Measurements from ENCODE around the gene RASL11B.
A peak's percentile ranks its signal among the peaks of the same experiment; 100 is the strongest.

RASL11B gene

DNA sequence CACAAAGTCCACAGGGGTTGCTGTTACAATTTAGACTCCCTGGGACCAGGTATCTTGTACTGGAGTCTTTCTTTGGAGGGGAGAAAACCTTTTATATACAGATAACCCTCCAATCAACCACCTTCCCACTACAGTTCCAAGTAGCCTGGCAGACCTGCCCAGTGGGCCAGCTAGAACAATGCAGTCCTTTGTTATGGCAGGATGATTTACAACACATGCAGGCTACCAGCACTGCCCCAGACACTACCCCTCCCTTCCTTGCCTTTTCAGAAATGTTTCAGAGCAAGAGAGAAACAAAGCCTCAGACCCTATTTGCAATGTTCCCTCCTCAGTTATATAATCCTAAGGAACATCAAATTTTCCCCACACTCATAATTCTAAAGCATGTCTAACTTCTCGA, 11.1 kb downstream of the RASL11B start:
- DNase-seq (ENCODE audit: low read depth, low spot score), result peak; percentile 77

DNA sequence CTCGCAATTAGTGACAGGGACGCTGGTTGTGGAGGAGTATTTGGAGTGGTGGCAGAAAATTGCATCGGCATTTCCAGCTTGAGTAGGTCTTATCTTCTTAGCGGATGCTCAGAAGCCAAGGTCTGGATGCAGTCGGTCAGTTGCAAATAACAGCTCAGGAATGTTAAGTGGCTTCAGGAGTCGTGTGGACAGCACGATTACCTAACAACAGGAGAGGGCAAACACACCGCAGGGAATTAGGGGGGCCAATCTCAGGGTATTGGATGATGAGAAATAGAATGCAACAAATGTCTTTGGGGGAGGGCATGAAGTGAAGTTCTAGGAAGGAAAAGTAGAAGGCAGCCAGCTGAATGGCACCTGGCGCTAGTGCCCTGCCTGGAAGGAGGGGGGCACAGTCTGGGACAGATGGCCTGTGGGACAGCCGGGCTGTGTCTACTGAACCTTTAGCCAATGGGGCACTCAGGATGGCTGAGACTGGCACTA, 11.8 kb downstream of the RASL11B start:
- DNase-seq (ENCODE audit: low read depth, low spot score), result peak; percentile 86

DNA sequence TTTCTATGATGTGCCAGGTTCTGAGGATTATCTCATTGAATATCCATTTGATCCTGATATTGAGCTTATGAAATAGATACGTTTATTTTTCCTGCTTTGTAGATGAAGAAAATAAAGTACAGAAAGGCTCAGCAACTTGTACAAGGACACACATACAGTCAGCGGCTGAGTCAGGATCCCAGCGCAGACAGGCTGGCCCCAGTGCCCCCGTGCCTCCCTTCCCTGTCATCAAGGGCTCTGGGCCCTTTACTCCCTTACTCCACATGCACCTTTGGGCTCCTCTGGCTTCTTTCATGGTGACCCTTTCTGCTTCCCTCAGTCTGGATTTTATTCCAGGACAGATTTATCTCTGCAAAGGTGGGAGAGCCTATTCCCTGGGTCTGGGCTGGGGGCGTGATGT, 12.8 kb downstream of the RASL11B start:
- DNase-seq (ENCODE audit: low read depth, low spot score), result no peak

DNA sequence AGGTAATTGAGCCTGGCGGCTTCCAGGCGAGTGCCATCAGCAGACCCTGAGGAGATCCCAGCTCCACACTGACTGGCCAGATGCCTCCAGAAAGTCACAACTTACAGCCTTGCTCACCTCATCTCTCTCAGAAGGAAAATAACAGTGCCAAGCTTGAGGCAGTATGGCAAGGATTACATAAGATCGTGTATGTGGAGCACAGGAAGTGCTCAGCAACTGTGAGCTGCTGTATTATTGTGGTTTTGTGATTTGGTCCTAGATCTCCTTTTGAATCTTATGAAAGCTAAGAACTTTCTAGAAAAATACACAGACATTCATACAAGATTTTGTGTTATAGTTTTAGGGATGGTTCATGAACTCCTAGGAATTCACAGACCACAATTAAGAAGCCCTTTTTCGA, 14.0 kb downstream of the RASL11B start:
- DNase-seq (ENCODE audit: low read depth, low spot score), result no peak

DNA sequence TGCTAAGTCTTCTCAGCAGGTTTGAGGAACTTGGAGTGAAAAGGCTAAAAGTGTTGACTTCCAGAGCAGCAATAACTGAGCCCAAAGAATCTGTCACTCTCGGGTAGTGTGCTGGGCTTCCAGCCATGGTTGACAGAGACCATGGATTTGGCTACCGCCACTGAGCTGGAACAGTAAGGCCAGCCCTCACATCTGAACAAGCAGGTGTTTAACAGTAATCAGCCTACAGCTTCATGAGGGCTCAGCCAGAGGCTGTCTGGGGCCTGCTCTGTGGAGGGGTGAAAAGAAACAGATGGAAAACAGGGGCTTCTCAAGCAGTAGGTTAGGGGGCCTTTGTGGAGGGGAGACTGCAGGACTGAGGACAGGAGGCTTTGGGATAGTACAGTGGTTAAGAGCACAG, 14.9 kb downstream of the RASL11B start:
- DNase-seq (ENCODE audit: low read depth, low spot score), result no peak

DNA sequence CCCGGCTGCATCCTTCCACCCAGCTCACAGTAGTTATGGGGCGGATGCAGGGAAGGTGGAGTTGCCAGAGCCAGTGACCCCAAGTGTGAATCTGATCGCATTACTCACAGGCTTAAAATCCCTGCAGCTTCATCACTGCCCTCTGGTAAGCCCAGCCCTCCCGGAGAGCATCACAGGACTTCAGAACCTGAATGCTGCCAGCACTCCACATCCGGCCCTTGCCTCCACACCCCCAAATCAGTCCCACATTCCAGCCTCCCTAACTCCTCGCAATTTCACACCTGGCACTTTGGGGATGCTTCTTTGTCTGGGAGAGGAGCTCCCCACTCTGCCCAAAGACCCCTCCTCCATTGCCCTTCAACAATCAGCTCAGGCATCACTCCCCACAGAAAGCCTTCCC, 15.6 kb downstream of the RASL11B start:
- DNase-seq (ENCODE audit: low read depth, low spot score), result no peak

DNA sequence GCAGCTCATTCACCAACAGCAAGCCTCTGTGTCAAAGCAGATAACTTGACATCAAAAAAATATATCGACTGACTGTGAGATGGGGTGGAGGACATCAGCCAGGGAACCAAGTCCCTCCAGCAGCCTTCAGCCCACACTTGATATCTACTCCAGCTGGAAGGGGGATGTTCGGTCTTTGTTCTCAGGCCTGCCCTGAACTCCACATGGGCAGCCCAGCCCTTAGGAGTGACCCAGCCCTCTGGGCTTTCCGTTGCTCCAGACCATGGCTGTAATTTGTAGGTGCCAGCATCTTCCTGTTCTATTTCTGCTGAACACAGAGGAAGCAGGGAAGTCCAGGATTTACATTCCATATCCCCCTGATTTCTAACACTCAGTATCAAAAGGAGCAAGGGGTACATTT, 17.4 kb downstream of the RASL11B start:
- DNase-seq (ENCODE audit: low read depth, low spot score), result no peak

DNA sequence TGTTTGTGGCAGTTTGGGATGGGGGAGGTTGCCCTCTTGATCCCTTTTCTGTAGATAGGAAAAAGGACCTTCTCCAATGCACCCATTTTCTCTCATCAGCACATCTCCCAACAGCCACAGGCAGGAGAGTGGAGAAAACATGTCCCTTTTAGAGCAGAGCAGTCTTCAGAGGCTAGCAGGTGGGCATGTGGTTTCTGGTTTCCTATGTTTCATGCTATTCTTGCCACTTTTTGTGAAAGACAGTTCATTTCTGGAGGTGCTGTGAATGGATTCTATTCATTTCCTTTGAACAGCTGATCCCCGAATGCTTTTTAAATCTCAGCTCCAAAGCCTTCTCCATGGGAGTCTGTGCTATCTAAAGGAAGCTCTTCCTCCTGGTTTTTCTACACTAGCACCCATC, 18.9 kb downstream of the RASL11B start:
- DNase-seq (ENCODE audit: low read depth, low spot score), result no peak

DNA sequence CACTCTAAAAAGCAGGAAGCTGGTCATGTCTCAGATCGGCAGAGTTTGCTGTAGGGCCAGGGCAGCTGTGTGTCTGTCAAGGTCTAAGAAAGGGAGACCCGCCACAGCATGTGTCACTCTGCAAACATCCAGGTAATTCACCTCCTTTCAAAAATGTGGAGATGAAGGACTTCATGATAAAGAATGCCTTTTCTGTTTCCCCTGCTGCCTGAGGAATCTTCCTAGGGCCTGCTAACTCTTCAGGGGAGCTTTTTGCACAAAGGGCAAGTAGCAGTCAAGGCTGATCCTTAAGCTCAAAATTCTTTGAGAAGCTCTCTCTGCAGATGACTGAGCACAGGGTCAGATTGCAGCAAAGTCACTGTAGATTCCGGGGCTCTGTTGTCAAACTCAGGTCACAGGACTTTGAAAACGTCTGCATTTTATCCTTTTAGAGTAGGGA, 21.1 kb downstream of the RASL11B start:
- DNase-seq (ENCODE audit: low read depth, low spot score), result peak; percentile 27

DNA sequence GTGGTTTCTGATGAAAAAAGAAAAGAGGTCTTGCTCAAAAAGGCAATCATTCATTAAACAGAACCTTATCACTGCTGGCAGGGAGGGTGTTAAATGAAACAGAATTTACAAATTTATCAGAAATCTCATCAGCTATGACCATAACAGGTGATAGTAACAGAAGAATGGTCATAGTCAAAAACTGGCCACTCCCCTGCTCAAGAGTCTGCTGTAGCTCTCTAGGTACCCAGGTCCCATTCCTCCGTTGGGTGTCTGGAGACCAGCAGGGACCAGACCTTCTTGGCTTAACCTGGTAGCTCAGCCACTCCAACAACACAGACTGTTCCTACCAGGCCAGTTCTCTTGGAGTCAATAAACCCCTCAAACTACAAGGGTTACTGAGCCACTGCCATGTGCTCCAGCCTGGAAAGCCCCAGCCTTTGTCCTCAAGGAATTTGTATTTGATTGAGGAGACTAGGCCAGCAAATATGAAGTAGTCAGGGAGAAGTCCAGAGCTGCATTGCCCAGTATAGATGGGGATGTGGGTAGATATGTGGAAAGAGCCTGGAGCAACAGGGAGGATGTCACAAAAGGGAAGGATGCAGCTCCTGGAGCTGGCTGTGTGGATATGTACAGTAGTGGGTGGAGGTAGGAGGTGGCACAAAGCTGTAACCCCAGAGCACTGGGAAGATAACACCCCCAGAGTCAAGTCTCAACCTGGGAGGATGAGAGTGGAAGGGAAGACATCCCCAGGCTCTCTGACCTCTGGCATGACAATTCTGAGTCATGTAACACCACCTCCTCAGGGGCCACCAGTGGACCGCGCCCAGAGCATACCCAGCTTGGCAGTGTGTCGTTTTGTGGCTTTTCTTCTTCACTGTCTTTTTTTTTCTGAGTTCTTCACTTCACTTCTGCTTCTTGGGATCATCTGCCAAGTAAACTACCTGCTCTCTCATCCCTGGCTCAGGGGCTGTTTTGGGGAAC, 21.9 kb downstream of the RASL11B start:
- no peak for DNase-seq (ENCODE audit: low read depth, low spot score)

DNA sequence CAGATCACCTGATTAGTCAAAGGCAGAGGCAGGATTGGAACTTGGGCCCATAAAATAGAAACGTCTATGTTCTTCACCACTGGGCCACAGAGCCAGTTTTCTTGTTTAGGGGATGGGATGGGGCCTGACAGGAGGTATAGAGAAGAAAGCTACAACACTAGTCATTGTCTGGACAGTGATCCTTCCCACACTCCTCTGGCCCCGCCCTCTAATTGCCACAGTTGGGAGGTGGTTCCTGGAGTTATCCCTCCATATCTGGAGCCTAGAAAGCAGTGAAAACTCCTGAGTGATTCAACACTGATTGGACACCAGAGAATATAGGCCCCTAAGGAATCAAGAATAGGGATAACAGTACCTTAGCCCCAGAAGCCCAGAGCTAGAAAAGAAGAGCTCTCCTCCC, 22.9 kb downstream of the RASL11B start:
- no peak for DNase-seq (ENCODE audit: low read depth, low spot score)

DNA sequence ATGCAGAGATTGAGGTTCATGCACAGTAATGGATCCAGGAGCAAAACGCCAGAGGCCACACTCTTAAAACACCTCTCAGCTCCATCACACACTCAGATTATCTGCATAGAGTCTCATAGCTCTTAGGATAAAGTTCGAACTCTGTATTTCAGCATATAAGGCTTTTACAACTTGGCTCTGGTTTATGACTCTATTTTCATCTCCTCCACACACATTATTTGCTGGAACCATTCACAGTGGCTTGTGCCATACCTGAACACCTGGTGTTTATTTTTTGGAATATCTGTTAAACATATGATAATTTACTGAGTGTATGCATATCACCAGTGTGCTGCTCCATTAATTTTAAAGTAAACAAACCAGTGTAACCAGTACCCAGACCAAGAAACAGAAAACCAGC, 27.2 kb downstream of the RASL11B start:
- DNase-seq (ENCODE audit: low read depth, low spot score), result no peak

DNA sequence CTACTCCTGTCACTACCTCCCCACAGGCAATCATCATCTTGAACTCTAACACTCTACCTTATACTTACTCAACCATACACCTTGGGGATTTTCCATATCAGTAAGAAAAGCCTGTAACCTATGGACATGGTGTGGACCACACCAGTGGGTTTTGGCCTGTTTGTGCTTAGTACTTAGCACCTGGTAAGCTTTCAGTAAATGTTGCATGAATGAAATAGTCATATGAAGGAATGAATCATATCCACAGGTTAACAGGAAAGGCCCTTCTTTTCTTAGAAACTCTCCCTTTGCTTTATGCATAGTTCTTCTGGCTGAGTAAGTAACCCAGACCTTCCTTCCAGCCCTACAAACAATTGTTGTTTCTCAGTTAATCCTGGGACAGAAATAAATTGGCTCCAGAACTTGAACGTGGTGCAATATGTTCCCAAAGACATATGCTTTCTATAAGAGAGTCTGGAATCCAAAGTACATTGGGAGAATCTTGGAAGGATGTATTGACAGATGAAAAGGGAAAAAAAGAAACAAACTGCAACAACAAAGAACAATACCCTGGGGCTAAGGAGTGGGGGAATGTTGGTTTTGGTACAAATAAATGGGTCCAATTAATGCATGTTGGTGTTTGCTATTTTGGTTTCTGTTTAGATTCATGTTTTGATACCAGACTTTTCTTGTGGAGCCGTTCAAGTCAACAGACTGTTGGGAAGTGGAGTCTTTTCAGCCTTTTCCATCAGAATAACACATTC, 27.8 kb downstream of the RASL11B start:
- no peak for DNase-seq (ENCODE audit: low read depth, low spot score)

DNA sequence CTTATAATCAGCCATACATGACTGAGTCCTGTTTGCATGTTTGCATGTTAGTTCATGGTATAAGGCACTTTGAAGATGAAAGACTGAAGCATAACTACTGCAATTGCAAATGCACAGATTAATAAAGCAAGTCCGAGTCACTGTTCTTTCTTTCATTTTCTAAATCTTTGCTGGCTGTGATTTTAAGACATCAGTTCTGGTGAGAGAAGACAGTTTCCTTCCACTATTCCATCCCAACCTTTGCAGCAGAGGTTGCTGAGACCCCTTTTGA, 28.3 kb downstream of the RASL11B start:
- DNase-seq (ENCODE audit: low read depth, low spot score), result no peak

DNA sequence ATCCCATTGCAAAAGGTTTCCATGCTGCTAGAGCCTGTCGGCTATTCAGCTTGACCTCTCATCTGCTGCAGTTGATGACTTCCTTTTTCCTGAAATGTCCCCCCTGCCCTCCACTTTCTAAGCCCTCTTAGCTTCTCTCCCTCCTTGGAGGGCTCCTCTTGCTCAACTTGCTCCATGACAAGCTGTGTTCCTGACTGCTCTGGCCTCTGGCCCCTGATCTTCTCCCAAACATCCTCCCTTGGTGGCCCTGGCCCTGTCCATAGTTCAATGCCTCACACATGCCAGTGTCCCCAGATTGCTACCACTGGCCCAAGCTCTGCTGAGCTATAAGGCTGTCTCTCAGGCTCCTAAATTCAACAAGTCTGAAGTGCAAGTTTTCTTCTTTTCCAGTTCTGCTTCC, 29.6 kb downstream of the RASL11B start:
- DNase-seq (ENCODE audit: low read depth, low spot score), result no peak

DNA sequence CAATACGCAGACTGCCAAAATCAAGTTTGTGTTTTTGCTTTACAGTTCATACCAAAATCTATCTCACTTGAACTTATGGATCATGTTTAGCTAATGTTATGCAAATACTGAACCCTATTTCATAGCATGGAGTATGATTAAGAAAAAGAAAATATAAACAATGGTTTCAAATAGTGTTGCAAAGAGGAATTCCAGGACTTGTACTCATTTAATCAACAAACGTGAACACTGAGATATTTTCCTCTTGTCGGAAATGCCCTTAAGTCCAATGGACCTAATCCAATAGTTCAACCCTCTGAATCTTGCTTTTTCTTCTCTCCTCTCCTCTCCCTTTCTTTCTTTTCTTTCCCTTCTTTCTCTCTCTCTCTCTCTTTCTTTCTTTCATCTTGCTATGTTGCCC, 30.8 kb downstream of the RASL11B start:
- no peak for DNase-seq (ENCODE audit: low read depth, low spot score)

DNA sequence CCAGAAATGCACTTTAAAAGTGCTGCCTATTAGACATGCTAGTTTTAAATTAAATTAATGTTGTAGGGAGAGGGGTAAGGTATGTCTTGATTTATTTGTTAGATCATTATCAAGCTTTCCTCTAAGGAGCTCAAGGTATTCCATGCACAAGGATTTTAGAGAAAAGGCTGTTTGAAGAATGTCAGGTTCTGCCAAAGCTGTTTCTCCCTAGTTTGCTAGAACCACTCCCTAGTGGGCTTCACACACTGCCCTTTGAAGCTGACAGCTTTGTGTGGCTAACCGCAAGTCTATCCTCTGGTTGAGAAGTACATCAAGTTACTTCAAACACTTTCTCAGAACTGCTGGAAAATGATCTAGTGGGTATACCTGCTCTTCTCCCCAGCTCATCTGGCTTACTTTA, 32.3 kb downstream of the RASL11B start:
- no peak for DNase-seq (ENCODE audit: low read depth, low spot score)

DNA sequence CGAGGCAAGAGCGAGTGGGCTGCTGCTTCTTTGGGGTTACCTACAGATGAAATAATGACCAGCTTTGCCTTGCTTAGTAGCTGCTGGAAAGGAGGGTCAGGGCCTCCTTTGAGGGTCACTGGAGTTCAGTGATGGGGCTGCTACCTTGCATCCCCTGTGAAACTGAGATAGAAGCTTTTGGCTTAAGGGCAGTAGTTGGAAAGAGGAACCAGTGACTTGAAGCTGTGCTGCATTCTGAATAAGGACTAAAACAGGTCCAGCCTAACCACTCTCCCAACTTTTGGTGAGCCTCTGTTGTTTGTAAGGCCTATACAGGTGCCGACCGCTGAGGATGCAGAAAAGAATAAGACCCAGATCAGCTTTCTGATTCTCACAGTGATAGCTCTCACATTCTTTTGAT, 41.2 kb downstream of the RASL11B start:
- no peak for DNase-seq (ENCODE audit: low read depth, low spot score)

DNA sequence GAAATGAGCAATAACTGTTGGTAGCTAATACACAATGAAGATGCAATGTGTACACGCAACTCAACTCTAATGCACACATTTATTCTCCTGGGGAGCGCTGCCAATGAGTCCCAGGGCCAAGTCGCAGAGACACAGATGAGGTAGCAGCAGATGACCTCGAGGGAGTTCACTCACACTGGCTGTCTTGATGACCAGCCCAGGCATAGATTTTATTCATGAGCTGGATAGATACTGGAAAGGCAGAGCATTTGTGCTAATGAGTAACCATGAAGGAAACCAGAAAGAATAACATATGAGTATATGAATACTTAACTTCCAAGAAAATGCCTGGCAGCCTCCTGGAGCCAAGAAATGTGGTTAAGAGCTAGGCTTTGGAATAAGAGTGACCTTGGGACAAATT, 42.3 kb downstream of the RASL11B start:
- DNase-seq (ENCODE audit: low read depth, low spot score), result no peak

DNA sequence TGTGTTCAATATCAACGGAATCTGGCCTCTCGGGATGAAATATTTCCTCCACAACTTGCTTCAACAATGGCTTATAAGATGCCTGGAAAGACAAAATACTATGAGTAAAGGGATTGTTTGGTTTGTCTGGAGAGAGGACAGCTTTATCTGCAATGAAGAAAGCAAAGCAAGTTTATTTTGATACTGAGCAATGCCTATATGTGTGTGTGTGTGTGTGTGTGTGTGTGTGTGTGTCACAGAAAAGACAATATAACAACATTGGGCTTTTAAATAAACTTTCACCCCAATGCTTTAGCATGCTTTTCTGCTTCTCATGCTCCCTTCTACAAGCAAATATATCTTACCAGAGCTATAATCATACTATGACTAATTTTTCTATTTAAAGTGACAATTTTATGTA, 45.4 kb downstream of the RASL11B start:
- DNase-seq (ENCODE audit: low read depth, low spot score), result no peak

DNA sequence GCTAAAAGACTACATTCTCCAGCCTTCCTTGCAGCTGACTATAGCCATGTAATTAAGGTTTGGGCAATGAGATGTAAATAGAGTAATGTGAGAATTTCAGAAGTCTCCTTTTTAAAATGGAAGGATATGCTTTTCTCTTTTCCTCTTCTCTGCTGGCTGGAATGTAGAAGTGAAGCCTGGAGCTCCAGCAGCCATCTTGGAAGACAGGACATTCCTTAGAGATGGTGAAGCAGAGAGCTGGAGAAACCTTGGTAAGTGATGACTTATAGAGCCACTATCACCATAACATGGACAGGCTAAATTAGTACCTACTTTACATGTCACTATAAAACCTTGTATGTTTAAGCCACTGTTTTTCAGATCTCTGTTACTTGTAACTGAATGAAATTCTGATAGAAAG, 48.0 kb downstream of the RASL11B start:
- no peak for DNase-seq (ENCODE audit: low read depth, low spot score)

DNA sequence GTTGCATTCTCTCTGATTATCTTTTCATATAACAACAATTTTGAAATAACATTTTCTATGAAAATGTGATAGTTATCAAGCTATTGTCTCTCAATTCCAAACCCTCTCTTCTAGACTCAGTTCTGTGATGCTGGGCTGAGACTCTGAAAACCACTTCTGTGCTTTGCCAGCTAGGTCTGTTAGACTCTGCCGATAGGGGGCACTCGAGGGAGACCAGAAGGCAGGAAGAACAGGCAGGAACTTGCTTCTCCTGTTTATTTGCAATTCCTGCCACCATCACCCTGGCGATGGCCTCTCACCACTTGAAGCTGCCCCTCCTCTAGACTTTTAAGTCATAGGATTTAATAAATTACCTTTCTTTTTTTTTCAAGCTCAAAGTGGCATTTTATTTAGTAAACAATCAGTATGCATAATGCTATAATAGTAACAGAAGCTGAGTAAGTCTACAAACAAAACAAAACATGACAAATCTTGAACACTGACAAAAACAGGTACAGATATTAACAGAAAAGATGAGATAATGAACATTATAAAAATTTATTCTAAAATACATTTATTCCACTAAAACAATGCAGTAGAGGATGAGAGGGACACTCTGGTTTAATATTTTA, 49.7 kb downstream of the RASL11B start:
- peak; percentile 84 for DNase-seq (ENCODE audit: low read depth, low spot score)

DNA sequence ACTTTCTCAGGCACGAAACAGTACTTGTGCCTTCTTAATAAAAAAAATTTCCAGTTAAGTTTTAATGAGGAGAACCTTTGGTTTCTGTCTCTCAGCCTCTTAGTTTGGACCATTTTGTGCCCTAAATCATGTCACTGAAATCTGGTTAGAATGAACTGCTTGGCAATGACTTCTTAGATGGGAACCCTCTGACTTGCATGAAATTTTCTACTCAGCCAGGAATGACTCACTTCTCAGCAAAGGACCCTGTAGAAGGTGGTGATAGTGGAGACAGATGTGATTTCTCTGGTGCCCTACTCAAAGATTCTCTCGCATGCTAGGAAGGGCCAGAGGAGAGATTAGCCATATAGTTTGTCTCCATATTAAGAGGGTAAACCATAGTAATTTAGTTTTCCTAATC, 50.5 kb downstream of the RASL11B start:
- no peak for DNase-seq (ENCODE audit: low read depth, low spot score)

All from ELF-1 (cell line).